Measurements from ENCODE around the gene ABCC3.

The ABCC3 gene

GRCh38 chr17:50603340-50603739 is 31.3 kb upstream of the ABCC3 start:
- DNase-seq (ENCODE audit: low read depth in 3 of 3, low spot score in 1 of 3), result no peak

- no peak for DNase-seq (ENCODE audit: low read depth in 3 of 3, low spot score in 1 of 3)
These were observed 30.2 kb upstream of the ABCC3 start for GRCh38 chr17:50604513-50604912.

DNA sequence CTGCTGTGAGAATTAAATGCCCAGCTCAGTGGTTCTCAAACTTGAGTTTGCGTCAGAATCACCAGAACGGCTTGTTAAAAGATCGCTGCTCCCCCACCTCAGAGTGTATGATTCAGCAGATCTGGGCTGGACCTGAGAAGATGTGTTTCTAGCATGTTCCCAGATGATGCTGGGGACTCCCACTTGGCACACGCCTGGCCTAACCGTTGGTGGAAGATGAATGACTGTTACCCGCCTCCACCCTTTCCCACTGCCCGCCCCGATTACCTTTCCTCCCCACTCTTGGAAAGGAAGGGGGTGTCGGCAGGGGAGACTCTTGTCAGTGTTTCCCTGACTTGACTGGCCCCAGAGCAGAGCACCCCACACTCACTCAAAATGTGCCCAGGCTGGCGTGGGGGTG is 29.3 kb upstream of the ABCC3 start:
- DNase-seq (ENCODE audit: low read depth in 3 of 3, low spot score in 1 of 3), result no peak

DNA sequence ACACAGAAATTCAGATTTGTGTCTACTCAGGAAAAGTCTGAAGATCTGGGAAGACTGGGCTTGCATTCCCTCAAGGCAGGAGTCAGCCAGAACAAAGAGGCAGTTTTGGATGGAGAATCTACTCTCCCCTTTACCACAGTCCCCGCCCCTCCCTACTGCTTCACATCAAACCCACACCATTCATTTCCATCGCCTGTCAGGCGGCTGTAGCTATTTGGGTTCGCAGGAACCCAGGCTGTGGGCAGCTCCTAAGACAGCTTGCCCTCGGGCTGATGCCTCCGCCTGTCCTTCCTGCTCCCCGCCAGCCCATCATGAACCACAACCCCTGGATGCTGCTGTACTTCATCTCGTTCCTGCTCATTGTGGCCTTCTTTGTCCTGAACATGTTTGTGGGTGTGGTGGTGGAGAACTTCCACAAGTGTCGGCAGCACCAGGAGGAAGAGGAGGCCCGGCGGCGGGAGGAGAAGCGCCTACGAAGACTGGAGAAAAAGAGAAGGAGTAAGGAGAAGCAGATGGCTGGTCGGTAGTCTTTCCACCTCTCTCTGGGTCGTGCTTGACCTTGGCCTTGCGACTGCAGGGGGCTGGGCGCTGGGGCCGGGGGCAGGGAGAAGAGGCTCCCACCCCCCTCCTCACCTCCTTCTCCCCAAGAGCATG is 27.0 kb upstream of the ABCC3 start:
- no peak for DNase-seq (ENCODE audit: low read depth in 3 of 3, low spot score in 1 of 3)

- DNase-seq (ENCODE audit: low read depth in 3 of 3, low spot score in 1 of 3), result no peak
These were observed 25.8 kb upstream of the ABCC3 start for GRCh38 chr17:50608700-50609379.

GRCh38 chr17:50609380-50610074 is 25.2 kb upstream of the ABCC3 start:
- no peak for DNase-seq (ENCODE audit: low read depth in 3 of 3, low spot score in 1 of 3)

DNA sequence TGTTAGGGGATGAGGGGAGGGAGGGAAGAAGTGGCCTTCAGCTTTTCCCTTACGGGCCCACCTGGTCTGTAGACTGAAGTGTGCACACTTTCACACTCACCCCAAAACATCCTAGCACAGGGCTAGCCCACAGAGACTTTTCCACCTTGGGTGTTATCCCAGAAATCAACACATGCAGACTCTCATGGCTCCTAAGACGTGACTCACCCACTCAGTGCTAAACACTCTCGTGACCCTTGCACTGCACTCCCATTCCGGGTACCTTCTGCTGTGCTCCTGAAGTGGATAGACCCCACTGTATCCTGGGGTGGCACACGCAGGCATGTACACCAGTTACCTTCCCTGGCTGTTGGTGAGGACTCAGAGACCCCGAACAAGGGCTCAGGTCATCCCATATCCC is 23.0 kb upstream of the ABCC3 start:
- DNase-seq (ENCODE audit: low read depth in 3 of 3, low spot score in 1 of 3), result no peak

DNA sequence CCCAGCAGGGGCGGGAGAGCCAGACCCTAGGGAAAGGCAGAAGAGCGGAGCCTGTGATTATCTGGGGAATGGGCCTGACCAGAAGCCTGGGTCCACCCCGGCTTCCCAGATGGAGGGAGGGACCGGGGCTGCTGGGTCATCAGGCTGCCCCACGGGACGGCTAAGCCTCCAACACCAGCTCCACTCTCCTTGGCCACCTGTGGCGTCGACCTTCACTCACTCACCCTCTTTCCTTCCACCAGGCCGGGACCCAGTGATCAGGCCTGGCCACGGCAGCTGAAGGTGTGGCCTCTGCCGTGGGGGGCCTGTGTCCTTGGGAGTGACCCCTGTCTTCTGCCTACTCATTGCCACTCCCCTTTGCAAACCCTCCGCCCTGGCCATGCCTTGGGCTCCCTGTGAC is 22.4 kb upstream of the ABCC3 start:
- no peak for DNase-seq (ENCODE audit: low read depth in 3 of 3, low spot score in 1 of 3)

- no peak for DNase-seq (ENCODE audit: low read depth in 3 of 3, low spot score in 1 of 3)
These were observed 21.4 kb upstream of the ABCC3 start for GRCh38 chr17:50613007-50613992.

DNA sequence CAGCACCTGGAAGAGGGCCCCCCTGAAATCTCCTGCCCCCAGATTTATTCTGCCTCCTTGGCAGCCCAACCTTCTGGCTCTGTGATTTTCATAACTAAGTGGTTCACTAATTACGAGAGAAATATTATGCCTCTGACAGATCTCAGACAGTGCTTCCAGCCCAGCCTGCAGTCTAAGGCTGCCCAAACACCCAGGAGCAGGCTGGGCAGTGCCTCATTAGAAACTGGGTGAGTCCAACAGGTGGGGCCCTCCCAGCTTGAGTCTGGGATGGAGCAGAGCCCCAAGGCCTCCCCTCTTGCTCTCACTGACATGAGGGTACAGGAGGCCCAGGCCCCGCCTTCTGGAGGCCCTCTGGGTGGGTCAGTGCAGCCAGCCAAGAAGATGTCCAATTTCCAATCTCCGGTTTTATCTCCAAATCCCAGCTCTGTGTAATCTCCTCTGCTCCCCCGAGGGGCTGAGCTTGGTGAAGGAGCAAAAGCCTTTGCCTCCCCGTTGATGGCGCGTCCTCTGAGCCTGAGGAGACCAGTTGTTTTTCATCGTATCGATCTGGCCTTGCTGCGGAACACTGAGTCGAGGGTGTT is 20.1 kb upstream of the ABCC3 start:
- no peak for DNase-seq (ENCODE audit: low read depth in 3 of 3, low spot score in 1 of 3)

- no peak for DNase-seq (ENCODE audit: low read depth in 3 of 3, low spot score in 1 of 3)
These were observed 18.9 kb upstream of the ABCC3 start for GRCh38 chr17:50615828-50616227.

- no peak for DNase-seq (ENCODE audit: low read depth in 3 of 3, low spot score in 1 of 3)
These were observed 16.4 kb upstream of the ABCC3 start for GRCh38 chr17:50618300-50618699.

DNA sequence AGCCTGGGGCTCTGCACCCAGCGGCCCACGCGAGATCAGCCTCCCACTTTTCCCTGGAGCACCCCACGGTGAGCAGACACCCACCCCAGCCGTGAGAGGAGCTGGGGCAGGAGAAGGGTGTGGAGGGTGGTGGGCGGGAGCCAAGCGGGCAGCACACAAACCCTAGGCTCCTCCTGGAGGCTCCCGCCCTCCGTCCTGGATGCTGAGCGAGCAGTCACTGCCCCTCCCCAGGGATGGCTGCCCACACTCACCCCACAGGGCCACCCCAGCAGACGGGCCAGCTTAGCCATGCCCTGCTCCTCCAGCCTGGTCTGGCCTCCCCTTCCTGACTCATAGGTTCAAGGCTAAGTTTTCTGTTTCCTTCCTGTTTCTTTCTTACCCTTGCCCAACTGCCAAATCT is 15.7 kb upstream of the ABCC3 start:
- DNase-seq (ENCODE audit: low read depth in 3 of 3, low spot score in 1 of 3), result no peak

GRCh38 chr17:50619489-50619888 is 15.2 kb upstream of the ABCC3 start:
- no peak for DNase-seq (ENCODE audit: low read depth in 3 of 3, low spot score in 1 of 3)

DNA sequence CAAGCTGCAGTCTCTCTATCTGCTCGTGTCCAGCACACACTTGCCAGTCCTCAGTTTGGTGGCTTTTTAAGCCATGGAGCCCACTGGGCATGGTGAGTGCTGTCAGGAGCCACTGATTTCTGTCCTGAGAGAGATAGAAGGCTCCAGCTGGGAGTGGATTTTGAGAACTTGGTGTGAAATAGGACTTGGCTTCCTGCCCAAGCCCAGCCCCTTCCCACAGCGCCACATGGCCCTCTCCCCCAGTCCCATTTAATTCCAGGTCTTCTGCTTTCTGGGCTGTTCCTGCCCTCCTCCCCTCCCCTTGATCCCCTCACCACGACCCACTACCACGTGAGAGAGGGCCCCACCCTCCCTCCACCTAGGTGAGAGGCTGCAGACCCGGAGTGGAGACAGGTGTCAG is 14.4 kb upstream of the ABCC3 start:
- DNase-seq (ENCODE audit: low read depth in 3 of 3, low spot score in 1 of 3), result no peak

DNA sequence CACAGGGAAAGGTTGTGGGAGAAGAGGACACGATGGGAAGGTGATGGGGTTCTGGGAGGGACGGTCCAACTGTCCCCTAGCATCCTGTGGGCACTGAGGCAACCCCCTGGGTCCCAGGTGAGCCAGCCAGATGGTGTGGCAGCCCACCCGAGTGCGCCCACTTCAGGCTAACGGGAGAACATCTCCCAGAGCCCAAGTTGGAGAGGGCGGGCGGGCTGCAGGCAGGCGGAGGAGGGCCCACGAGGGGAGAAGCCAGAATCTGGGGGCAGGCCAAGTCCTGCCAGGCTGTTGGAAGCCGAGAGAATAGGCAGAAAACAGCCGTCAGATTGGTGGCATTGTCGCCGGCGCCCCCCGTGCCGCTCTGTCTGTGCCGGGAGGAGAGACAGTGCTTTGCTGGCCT is 13.8 kb upstream of the ABCC3 start:
- no peak for DNase-seq (ENCODE audit: low read depth in 3 of 3, low spot score in 1 of 3)

DNA sequence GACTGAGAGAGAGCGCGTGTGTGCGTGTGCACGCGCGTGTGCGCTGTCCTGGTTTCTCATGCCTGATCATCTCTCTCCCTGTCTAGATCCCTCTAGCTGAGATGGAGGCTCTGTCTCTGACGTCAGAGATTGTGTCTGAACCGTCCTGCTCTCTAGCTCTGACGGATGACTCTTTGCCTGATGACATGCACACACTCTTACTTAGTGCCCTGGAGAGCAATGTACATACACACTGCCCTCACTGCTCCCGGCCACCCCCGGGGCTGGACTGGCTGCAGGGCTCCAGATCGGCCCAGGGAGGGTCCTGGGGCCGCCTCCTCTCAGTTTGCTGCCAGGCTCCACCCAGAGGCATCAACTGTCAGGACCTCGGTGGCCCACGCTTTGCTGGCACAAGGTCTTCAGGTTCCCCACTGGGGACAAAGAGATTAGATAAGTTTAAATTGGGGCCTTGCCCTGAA is 13.1 kb upstream of the ABCC3 start:
- DNase-seq (ENCODE audit: low read depth in 3 of 3, low spot score in 1 of 3), result no peak

GRCh38 chr17:50624321-50624934 is 10.3 kb upstream of the ABCC3 start:
- no peak for DNase-seq (ENCODE audit: low read depth in 3 of 3, low spot score in 1 of 3)

DNA sequence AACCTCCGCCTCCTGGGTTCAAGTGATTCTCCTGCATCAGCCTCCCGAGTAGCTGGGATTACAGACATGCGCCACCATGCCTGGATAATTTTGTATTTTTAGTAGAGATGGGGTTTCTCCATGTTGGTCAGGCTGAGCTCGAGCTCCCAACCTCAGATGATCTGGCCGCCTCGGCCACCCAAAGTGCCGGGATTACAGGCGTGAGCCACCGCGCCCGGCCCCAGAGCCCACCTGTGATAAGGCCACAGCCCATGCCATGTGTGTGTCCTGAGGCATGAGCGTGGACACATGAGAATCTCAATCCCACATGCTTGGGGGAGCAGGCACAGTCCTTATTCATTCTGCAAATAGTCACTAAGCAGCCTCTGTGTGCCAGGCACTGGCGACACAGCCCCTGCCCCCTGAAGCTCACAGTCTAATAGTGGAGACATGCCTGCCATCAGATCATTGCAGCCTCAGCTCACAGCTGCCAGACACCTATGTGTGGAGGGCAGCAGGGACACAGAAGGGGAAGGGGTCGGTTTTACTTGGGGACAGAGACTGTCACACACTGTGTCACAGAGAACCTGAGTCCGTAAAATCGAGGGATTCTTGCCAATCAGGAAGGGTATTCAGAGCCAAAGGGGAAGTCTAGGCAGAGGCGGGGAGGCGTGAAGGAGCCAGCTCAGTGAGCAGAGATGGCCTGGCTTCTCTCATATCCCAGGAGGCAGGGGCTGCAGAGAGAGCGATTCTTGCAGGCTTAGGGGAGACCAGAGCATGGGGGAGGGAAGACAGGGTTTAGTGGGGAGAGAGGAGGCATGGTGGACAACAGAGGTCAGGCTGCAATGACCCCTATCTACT is 9.4 kb upstream of the ABCC3 start:
- no peak for DNase-seq (ENCODE audit: low read depth in 3 of 3, low spot score in 1 of 3)

Data from stimulated activated CD4-positive, alpha-beta T cell treated with anti-CD3 and anti-CD28 coated beads, TNF-alpha, amount 100 ng/mL, for 1 hour (primary cell).